NCI-H1105 treated with DMSO at 0.1 percent for 48 hours (cell line): ENCODE results near the gene GTPBP6.

Source experiments
- DNase-seq: peaks from one replicate; lab custom pipeline; 2025; lab: John Stamatoyannopoulos, UW

The GTPBP6 gene, protein sequence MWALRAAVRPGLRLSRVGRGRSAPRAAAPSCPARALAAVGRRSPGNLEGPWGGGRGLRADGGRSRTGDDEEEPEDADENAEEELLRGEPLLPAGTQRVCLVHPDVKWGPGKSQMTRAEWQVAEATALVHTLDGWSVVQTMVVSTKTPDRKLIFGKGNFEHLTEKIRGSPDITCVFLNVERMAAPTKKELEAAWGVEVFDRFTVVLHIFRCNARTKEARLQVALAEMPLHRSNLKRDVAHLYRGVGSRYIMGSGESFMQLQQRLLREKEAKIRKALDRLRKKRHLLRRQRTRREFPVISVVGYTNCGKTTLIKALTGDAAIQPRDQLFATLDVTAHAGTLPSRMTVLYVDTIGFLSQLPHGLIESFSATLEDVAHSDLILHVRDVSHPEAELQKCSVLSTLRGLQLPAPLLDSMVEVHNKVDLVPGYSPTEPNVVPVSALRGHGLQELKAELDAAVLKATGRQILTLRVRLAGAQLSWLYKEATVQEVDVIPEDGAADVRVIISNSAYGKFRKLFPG

DNA sequence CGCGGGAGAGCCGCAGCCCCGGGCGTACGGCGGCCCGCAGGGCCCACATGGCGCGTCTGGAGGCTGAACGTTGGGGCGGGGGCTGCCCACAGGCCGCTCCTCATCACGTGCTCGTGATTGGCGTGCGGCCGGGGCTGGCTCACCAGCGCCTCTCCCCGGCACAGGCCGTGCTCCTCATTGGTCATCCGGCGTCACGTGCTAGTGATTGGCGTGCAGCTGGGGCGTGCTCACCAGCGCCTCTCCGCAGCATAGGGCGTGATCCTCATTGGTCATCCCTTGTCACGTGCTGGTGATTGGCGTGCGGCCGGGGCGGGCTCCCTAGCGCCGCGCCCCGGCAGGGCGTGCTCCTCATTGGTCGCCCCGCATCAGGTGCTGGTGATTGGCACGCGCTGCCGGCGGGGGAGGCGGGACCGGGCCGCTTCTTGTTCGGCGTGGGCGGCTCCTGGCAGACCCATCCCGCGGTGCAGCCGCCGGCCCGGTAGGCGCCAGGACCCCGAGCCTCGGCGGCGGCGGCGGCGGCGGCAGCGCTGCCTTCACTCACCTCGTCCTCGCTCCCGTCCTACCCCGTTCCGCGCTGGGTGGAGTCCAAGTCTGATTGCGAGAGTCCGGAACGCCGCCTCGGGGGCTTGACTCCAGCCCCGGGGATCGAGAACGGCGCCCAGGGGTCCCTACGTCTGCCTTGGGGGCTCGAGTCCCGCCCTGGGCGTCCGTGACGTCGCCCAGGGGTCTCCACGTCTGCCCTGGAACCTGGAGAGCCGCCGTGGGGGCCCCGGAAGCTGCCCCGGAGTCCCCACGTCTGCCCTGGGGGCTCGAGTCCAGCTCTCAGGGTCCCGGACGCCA lies at the start of gene GTPBP6:
GTPBP6 (minus strand) TSS at position 58 of the 840 bp plus-strand sequence; CDS start at position 49, 9 bp downstream.
- DNase-seq, result no peak

DNA sequence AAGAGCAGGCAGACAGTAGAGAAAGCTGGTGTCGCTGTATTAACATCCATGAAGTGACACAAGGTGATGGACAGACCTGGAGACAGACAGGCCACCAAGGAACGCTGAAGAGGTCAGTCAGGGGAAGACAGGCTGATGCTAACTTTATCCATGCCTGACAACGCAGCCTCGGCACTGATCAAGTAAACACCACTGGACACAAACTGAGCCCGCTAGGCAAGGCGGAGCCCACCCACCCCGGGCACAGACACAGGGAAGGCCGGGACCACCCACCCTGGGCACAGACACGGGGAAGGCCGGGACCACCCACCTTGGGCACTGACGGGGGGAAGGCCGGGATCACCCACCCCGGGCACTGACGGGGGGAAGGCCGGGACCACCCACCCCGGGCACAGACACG lies 49.3 kb upstream of the GTPBP6 start:
- no peak for DNase-seq

DNA sequence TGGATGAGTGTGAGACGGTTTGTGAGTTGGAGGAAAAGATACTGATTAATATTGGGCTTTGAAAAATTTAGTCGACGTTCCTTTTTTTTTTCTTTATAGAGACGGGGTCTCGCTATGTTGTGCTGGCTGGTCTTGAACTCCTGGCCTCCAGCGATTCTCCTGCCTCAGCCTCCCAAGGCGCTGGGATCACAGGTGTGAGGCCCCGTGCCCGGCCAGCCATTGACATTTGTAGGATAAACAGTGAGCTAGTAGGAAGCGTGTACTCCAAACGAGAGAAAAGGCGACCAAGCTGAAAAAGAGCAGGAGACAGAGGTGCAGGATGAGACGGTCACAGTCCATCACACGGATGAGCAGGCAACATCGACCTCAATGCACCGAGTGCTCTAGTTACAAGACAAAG lies 48.8 kb upstream of the GTPBP6 start:
- no peak for DNase-seq

DNA sequence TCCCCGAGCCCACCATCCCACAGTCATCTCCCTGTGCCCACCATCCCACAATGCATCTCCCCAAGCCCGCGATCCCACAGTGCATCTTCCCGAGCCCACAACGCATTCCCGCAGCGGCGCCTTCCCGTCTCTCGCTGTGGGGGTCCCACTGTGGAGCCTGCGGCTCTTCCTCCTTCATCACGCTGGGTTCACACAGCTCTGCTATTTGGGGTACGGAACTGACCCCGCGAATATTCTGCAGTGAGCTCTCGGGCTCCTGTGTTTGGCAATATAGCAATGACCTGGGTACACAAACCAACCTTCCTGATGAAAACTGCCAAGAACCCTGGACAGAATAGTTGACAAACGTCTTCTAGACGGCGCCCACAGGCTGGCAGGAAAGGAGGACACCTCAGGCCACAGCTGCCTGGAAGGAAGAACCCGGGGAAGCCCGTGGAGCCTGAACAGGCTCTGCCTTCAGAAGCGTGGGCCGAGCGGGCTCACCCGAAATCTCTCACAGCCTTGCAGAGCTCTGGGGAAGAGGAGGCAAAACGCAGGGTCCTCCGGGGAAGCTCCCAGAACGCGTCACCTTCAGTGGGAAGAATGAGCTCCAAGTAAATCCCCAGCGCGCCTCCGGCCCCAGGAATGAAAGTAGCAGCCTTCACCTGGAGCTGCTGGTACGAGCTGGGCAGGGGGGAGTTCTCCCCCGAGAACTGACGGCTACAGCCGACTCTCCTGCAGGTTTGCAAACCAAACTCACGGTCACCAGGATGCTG lies 45.2 kb upstream of the GTPBP6 start:
- DNase-seq, result no peak

DNA sequence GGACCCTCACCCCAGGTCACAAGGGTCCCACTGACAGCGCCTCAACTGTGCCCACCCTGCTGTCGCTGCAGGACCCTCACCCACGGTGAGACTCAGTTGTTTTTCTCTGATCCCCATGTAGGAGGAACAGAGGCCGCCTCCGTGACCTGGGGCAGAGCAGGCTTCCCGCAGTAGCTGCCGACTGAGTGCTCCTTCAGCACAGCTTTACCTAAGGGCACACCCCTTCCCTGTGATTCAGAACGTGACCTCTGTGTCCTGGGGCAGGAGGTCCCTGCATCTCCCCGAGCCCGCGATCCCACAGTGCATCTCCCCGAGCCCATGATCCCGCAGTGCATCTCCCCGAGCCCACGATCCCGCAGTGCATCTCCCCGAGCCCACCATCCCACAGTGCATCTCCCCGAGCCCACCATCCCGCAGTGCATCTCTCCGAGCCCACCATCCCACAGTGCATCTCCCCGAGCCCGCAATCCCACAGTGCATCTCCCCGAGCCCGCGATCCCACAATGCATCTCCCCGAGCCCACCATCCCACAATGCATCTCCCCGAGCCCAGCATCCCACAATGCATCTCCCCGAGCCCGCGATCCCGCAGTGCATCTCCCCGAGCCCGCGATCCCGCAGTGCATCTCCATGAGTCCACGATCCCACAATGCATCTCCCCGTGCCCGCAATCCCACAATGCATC lies 44.5 kb upstream of the GTPBP6 start:
- DNase-seq, result no peak

DNA sequence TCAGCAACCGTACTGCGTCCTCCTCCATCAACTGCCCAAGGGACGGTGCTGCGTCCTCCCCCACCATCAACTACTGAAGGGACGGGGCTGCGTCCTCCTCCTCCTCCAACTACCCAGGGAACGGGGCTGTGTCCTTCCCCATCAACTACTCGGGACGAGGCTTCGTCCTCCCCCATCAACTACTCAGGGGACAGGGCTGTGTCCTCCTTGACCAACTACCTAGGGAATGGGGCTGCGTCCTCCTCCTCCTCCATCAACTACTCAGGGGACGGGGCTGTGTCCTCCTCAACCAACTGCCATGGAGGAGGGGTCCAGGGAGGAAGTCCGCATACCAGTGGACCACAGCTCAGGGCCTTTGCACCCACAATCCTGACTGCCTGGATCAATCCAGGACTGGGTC lies 43.8 kb upstream of the GTPBP6 start:
- DNase-seq, result no peak

DNA sequence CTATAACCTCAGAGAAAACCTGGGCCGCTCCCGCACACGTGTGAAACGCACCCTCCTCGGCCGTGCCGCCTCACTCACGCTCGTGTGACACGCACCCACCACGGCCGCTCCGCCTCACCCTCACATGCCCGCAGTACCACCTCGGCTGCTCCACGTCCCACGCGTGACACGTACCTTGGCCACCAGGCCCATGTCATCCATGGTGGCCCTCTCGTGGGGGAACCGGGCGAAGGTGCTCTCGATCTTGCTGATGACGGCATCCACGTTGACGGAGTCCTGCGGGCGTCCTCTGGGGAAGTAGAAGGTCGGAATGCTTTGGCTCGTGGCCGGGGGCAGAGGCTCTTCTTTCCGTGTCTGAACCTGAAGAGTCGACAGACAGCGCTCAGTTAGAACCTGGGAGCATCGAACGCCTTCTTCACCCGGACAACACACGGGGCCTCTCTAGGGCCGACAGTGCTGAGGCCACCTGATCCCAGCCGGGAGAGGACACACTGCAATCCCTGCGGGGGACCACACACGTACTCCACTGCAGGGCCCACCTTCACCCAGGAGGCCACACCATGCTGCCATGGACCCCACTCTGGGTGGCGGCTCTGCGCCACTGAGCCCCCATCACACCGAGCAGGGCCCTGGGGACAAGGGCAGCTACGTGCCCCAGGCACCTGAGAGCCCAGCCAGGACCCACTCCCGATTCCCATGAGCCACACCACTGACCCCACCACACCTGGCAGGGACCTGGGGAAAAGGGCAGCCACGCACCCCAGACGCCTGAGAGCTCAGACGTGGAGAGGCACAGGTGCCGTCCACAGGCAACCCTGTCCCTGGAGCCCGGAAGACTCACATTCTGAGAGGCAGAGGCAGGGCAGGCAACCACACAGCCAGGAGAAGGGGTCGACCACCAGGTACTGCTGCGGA lies 42.9 kb upstream of the GTPBP6 start:
- DNase-seq, result no peak

DNA sequence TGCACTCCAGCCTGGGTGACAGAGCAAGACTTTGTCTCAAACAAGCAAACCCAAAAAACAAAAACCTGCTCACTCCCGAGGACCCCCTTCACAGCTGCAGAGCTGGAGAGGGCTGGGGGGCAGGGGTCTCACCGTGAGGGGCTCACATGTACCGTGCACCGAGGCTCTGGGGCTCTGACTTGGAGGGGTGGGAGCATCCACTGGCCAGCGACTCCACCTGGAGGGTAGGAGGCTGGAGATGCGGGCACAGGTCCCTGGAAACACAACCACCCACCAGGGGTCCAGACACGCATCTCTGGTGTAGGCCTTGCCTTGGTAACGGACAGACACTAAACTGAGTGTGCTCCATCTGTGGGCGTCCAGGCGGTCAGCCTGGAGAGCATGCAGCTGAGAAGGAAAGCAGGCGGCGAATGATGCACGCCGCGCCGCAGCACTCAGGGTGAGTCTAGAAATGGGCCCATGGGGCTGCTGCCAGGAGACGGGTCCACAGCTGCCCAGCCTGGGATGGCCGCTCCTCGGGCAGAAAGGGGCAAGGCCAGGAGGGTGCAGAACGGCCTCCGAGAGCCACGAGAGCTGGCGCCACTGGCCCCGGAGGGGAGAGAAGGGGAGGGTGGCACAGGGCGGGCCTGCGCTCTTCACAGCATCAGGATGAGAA lies 42.0 kb upstream of the GTPBP6 start:
- no peak for DNase-seq

DNA sequence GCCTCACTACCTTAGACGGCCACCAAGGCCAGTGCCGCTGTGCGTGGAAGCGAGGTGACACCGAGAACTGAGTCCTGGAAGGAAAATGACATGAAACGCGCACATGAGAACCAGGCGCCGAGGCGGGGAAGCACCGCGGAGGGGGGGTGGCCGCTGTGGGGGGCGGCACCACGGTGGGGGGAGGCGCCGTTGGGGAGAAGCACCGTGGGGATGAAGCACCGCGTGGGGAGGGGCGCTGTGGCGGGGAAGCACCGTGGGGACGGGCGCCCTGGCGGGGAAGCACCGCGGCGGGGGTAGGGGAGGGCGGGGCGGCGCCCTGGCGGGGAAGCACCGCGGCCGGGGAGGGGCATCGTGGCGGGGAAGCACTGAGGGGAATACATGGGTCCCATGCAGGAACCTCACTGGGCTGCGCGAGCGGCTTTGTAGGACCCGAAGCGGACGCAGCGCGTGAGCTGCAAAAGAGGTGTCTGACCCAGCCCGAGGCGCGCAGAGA lies 40.1 kb upstream of the GTPBP6 start:
- DNase-seq, result no peak

DNA sequence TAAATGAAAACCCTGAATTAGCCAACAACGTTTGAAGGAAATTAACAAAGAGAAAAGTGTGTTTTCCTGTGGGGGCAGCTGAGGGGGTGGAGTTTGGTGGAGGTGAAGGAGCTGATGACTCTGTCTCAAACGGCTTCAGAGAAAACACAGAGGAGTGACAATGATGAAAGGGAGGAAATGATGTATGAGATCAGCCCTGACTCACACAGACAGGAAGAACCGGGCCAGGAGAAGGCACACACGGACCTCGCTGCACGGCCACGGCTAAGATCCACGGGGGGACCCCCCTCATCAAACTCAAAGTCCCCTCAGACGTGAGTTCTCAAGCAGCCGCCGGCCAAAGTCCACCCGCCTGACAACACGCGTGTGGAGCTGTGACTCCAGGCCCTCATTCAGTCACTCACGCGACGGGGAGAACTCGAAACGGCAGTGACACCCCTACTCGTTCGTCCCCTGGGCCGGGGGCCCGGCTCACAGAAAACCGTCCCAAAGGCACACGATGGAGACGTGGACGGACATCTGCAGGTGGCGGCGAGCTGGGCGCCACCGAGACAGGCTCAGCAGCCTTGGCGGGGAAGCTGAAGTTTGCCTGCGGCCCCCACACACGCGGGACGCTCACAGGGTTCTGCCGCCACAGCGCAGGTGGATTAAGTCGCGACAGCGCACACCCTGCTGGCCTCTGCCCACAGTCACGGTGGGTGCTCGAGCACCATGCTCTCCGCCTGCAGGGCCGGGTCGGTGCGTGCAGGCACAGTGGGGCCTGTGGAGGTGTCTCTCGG lies 39.3 kb upstream of the GTPBP6 start:
- no peak for DNase-seq

DNA sequence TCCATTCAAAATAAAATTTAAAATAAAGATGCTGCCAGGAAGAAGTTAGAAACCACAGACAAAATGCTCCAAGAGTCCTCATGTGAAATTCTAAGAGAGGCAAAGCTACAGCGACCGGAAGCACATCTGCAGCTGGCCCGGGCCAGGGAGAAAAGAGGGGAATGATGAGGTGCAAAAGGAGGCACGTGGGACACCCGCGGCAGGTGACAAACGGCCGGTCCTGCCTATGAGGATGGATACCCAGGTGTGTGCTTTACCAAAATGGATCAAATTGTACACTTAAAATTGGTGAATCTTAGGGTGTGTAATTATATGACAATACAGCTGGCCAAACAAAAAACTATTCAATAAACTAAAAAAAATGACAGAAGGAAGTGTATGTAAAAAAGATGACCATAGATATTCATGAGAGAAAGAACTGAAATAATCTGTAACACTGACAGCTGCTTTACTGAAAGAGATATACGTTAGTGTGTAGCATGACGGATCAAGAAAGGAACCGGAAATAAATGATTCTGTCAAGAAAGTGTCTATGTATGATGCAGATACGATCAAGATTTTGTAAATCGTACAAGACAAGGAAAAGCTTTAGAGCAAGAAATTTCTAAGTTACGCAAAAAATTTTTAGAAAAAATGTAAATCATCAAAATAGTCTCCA lies 38.6 kb upstream of the GTPBP6 start:
- no peak for DNase-seq

DNA sequence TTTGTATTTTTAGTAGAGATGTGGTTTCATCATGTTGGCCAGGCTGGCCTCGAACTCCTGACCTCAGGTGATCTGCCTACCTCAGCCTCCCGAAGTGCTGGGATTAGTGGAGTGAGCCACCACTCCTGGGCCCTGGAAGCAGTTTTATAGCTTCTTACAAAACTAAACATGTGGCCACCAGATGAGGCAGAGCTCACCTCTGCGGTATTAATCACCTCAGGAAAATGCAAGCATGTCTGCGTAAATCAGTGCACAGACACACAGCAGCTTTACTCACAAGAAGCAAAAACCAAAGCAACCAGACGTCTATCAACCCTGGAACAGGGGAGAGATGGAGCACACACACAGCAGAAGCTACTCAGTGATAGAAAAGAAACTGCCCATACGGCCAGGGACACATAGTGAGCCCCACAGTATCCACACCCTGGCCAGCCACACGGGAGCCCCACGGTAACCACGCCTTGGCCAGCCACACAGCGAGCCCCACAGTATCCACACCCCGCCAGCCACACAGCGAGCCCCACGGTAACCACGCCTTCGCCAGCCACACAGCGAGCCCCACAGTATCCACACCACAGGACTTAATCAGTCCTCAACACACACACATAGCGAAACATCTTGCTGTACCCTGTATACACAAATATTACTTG lies 37.9 kb upstream of the GTPBP6 start:
- DNase-seq, result no peak

DNA sequence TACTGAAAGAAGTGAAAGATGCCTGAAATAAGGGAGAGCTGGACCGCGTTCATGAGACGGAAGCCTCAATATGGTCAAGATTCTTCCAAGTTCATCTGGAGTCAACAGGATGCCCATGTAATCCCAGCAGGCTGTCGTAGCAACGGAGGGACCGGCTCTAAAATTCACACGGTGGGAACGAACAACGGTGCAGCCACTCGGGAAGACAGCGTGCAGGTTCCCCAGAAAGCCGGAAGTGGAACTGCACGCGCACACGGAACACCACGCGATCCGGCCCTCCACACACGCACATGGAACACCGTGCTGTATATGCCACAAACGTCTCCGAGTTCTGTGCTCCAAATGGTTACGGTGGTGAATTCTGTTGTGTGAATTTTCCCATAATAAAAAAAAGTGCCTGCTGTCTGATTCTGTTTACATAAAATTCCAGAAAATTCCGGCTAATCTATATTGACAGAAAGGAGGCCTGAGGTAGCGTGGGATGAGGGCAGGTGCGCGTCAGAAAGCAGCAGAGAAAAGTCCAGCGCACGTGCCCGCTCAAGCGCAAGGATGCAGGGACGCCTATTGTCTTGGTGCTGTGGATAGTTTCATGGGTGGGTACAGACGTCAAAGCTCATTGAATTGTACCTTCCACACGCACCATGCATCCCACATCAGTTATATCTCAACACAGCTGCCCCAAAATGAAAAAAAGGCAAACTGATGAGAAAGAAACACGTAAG lies 36.9 kb upstream of the GTPBP6 start:
- no peak for DNase-seq

DNA sequence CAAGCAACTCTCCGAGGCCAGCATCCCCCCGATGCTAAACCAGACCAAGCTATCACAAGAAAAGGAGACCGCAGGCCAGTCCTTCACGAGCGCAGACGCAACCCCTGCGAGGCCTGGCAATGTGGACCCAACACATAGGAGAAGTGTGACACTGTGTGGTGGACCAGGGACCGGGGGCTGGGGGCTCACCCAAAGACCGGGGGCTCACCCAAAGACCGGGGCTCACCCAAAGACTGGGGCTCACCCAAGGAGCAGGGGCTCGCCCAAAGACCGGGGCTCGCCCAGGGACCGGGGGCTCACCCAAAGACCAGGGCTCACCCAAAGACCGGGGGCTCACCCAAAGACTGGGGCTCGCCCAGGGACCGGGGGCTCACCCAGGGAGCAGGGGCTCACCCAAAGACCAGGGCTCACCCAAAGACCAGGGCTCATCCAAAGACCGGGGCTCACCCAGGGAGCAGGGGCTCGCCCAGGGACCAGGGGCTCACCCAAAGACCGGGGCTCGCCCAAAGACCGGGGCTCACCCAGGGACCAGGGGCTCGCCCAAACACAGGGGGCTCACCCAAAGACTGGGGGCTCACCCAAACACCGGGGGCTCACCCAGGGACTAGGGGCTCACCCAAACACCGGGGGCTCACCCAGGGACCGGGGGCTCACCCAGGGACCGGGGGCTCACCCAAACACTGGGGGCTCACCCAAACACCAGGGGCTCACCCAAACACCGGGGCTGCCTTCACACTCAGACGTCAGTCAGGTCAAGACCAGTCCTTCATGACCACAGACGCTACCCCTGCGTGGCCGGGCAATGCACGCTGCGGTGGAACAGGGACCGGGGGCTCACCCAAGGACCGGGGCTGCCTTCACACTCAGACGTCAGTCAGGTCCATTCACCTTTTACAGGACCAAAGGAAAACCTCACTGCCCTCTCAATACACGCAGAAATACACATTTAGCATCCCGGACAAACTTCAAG lies 35.3 kb upstream of the GTPBP6 start:
- DNase-seq, result no peak

DNA sequence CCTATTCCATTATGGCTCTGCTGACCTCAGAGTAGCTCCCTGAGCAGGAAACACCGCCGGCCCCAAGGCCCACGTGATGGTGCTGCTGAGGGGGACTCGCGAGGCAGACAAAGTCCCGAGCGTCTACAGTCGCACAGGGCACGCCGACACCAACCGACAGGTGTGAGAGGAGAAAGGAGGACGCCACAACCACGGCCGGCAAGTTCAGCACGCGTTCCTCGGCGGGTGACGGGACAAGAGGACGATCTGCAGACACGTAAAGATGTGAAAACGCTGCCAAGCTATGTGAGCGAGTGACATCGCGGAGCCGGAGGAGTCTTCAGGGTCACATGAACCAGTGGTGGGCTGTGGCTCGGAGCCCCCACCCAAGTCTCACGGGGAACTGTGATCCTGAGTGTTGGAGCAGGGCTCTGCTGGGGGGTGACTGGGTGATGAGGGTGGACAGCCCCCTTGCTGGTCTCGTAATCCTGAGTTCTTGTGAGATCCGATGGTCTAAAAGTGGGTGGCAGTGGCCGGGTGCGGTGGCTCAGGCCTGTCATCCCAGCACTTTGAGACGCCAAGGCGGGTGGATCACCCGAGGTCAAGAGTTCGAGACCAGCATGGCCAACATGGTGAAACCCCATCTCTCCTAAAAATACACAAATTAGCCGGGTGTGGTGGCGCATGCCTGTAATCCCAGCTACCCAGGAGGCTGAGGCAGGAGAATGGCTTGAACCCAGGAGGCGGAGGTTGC lies 34.2 kb upstream of the GTPBP6 start:
- DNase-seq, result no peak
